Measurements from ENCODE around the gene CLTCL1.

CLTCL1 gene

DNA sequence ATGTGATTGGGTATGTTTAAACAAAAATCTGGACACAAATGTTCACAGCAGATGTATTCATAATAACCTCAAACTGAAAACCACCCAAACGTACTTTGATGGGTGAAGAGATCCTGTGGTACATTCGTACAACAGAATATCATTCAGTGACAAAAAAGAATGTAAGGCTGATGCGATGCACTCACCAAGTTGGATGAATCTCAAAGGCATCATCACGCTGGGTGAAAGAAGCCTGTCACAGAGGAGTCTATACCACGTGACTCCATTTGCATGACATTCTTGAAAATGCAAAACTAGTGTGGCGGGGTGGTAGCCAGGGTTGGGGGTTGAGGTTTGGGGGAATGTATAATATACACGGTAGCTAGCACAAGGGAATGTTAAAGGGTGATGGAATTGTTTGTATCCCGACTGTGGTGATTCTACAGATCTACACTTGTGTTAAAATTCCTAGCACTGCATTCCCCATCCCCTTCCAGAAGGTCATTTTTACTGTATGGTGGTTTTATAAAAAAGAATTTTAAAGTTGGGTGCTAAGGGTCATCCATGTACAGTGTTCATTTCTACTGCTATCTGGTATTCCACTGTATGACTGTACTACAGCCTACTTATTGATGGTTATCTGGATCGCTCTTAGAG lies 78.0 kb downstream of the CLTCL1 start:
- TF ChIP-seq, protein P1, sequence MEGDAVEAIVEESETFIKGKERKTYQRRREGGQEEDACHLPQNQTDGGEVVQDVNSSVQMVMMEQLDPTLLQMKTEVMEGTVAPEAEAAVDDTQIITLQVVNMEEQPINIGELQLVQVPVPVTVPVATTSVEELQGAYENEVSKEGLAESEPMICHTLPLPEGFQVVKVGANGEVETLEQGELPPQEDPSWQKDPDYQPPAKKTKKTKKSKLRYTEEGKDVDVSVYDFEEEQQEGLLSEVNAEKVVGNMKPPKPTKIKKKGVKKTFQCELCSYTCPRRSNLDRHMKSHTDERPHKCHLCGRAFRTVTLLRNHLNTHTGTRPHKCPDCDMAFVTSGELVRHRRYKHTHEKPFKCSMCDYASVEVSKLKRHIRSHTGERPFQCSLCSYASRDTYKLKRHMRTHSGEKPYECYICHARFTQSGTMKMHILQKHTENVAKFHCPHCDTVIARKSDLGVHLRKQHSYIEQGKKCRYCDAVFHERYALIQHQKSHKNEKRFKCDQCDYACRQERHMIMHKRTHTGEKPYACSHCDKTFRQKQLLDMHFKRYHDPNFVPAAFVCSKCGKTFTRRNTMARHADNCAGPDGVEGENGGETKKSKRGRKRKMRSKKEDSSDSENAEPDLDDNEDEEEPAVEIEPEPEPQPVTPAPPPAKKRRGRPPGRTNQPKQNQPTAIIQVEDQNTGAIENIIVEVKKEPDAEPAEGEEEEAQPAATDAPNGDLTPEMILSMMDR (IDR thresholded peaks at IDR 0.05; ENCODE audit: control extremely low read depth, extremely low read depth, low read depth, missing control alignments): no peak
- DNase-seq (ENCODE audit: extremely low spot score): no peak
- ChIA-PET POLR2A (no interaction called here), CTCF (no interaction called here)

DNA sequence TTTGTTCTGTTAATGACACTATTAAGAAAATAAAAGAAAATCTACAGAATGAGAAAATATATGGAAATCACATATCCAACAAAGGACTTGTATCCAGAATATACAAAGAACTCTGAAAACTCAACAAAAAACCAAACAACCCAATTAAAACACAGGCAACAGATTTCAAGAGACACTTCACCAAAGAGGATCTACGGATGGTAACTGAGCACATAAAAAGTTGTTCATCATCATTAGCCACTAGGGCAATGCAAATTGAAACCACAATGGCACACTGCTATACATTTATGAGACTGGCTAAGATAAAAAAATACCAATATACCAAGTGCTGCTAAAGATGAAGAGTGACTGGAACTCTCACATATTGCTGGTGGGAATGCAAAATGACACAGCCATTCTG lies 78.5 kb downstream of the CLTCL1 start:
- no peak for DNase-seq (ENCODE audit: extremely low spot score)
- ChIA-PET CTCF (no interaction called here), POLR2A (no interaction called here)
- TF ChIP-seq, protein P1 (IDR thresholded peaks at IDR 0.05; ENCODE audit: control extremely low read depth, extremely low read depth, low read depth, missing control alignments): no peak

- POLR2A ChIA-PET: no interaction called here
Observed at GRCh38 chr22:19212302-19212870, 79.1 kb downstream of the CLTCL1 start.

GRCh38 chr22:19210188-19210587 lies 81.3 kb downstream of the CLTCL1 start:
- ChIA-PET CTCF (interaction anchor here (1.1 kb wide), 1 partner anchor 22 kb away, joined by 3 read pairs; no protein-coding TSS in a partner anchor), POLR2A (no interaction called here)
- TF ChIP-seq, protein P1 (IDR thresholded peaks at IDR 0.05; ENCODE audit: control extremely low read depth, extremely low read depth, low read depth, missing control alignments): no peak
- no peak for DNase-seq (ENCODE audit: extremely low spot score)

More at GRCh38 chr22:19212302-19212870, 79.1 kb downstream of the CLTCL1 start:
- TF ChIP-seq, protein P1 (IDR thresholded peaks at IDR 0.05; ENCODE audit: control extremely low read depth, extremely low read depth, low read depth, missing control alignments): no peak
- DNase-seq (ENCODE audit: extremely low spot score): no peak
- CTCF ChIA-PET: no interaction called here

DNA sequence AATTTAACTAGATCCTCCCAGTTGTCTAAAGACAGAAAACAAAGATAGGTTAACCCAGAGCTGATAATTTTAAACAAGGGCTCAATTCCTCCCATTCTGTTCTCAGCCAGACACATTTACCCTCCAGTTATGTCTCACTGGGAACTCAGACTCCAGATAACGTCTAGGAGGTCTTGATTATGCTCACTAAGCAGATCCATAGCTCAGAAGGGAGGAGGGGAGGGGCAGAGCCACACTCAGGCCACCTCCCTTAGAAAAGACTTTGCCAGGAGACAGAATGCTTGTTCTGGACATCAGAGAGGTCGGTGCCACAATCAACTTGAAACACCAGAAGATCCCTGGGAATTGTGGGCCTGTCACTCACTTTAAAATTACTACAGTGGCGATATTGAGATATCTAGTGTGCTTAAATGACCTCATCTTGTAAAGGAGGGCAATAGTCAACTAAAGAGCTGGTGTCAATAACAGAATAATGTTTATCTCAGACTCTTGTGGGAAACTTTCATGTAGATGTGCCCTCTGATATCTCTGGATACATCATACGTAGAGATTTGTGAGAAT lies 83.2 kb downstream of the CLTCL1 start:
- POLR2A ChIA-PET: no interaction called here
- no peak for DNase-seq (ENCODE audit: extremely low spot score)
- TF ChIP-seq, protein P1 (IDR thresholded peaks at IDR 0.05; ENCODE audit: control extremely low read depth, extremely low read depth, low read depth, missing control alignments): no peak
- CTCF ChIA-PET: interaction anchor here (1.0 to 1.5 kb wide), 2 partner anchors 29 to 387 kb away, joined by 3 to 6 read pairs; no protein-coding TSS in a partner anchor

DNA sequence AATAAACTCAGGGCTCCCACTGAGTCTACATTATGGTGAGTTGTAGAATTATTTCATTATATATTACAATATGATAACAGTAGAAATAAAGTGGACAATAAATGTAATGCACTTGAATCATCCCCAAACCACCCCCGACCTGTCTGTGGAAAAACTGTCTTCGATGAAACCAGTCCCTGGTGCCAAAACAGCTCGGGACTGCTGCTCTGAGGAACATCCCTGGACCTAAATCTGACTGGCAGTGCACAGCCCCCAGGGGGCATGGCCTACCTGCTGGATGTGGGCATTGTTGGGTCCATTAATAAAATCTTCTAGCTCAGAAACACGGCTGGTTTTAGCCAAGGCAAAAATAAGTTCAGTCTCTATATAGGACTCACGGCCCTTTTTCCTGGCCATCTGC lies 83.6 kb downstream of the CLTCL1 start:
- ChIA-PET CTCF (interaction anchor here (1.0 to 1.5 kb wide), 2 partner anchors 28 to 387 kb away, joined by 3 to 6 read pairs; no protein-coding TSS in a partner anchor), POLR2A (no interaction called here)
- TF ChIP-seq, protein P1 (IDR thresholded peaks at IDR 0.05; ENCODE audit: control extremely low read depth, extremely low read depth, low read depth, missing control alignments): no peak
- DNase-seq (ENCODE audit: extremely low spot score): no peak
